Measurements from ENCODE around the gene LEPROT. TPM values are rescaled to one million over a fixed set of nuclear protein-coding genes. Genes with fewer than 3 reads are reported as not detected.
"Not testable (repeated sequence)": the region's sequence is repeated elsewhere in the genome, so short reads cannot be mapped to it uniquely, and the experiment has no call there.

The LEPROT gene
- polyA plus RNA-seq, 1 experiment = 86.7 TPM

DNA sequence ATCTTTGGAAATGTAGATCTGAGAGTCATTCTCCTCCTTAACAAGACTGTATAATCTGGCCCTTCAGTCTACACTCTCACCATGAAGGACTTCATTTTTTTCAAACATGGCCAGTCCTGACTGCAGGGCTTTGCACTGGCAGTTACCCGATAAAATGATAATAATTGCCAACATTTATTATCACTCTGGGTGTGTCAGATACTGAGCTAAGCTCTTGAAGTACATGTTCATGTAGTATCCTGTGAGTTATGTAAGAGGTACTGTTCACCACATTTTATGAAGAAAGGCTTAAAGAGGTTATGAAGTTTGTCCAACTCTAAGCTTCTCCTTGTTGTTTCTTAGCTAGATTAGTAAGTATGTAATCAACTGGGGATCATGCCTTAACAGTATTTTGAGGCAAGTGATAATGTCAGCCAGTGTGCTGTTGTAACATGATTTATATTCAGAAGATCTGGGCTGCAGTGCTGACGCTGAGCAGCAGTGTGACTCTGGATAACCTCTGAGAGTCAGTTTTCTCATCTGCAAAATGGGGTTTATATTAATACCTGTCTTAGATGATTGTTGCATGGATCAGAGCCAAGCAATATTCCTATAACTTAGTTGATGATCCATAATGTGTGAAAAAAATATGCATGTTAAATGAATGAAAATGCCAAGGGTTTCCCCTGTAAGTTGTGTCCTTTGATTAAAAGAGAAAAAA lies 42.1 kb upstream of the LEPROT start:
- Histone ChIP-seq H3K4me3 (ENCODE audit: low read depth, low read length) (no peak overlapping the region), H3K27me3 (ENCODE audit: control insufficient read depth, insufficient read depth, low read length) (no peaks in the 10 kb centered on the region), H3K27ac (ENCODE audit: low read depth, low read length) (no peak overlapping the region), H3K9me3 (ENCODE audit: control insufficient read depth, insufficient read depth, low read length) (no peaks in the 10 kb centered on the region)
- CTCF ChIA-PET = no interaction called here
- TF ChIP-seq, protein P1, sequence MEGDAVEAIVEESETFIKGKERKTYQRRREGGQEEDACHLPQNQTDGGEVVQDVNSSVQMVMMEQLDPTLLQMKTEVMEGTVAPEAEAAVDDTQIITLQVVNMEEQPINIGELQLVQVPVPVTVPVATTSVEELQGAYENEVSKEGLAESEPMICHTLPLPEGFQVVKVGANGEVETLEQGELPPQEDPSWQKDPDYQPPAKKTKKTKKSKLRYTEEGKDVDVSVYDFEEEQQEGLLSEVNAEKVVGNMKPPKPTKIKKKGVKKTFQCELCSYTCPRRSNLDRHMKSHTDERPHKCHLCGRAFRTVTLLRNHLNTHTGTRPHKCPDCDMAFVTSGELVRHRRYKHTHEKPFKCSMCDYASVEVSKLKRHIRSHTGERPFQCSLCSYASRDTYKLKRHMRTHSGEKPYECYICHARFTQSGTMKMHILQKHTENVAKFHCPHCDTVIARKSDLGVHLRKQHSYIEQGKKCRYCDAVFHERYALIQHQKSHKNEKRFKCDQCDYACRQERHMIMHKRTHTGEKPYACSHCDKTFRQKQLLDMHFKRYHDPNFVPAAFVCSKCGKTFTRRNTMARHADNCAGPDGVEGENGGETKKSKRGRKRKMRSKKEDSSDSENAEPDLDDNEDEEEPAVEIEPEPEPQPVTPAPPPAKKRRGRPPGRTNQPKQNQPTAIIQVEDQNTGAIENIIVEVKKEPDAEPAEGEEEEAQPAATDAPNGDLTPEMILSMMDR (IDR thresholded peaks at IDR 0.05; ENCODE audit: low read depth, low read length) = no peak
- POLR2A ChIA-PET = no interaction called here
- DNase-seq (ENCODE audit: low read depth, low spot score) = no peak

DNA sequence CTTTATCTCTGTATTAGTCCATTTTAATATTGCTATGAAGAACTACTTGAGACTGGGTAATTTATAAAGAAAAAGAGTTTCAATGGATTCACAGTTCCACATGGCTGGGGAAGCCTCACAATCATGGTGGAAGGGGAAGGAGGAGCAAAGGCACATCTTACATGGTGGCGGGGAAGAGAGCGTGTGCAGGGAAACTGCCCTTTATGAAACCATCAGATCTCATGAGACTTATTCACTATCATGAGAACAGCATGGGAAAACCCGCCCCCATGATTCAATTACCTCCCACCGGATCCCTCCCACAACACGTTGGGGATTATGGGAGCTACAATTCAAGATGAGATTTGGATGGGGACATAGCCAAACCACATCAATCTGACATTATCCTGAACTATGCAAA lies 36.0 kb upstream of the LEPROT start:
- DNase-seq (ENCODE audit: low read depth, low spot score); H3K27me3 ChIP-seq (ENCODE audit: control insufficient read depth, insufficient read depth, low read length); POLR2A ChIA-PET; CTCF ChIA-PET; H3K4me3 ChIP-seq (ENCODE audit: low read depth, low read length); H3K27ac ChIP-seq (ENCODE audit: low read depth, low read length); H3K9me3 ChIP-seq (ENCODE audit: control insufficient read depth, insufficient read depth, low read length): not testable (repeated sequence)

DNA sequence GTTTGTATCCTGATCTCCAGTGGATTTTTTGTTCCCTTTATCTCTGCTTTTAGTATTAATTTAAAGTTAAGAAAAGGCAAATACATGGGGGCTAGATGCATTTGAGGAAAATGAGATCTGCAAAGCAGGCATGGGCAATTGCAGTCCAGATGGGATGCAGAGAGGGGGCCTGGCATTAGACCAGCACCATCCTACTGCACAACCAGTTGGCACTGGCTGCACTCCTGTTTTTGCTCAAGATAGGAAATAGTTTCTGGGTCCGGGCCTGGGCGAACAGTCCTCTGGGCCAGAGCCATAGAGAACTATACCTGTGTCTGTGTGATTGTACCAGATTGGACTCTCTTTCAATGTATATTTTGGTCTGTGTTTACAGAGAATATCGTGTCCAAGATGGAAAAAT lies 34.0 kb upstream of the LEPROT start:
- no peaks in the 10 kb centered on the region for H3K27me3 ChIP-seq (ENCODE audit: control insufficient read depth, insufficient read depth, low read length)
- ChIA-PET CTCF (no interaction called here), POLR2A (no interaction called here)
- TF ChIP-seq, protein P1 (IDR thresholded peaks at IDR 0.05; ENCODE audit: low read depth, low read length) = no peak
- H3K27ac ChIP-seq (ENCODE audit: low read depth, low read length) = no peak overlapping the region
- H3K4me3 ChIP-seq (ENCODE audit: low read depth, low read length) = no peak overlapping the region
- no peak for DNase-seq (ENCODE audit: low read depth, low spot score)
- no peaks in the 10 kb centered on the region for H3K9me3 ChIP-seq (ENCODE audit: control insufficient read depth, insufficient read depth, low read length)

DNA sequence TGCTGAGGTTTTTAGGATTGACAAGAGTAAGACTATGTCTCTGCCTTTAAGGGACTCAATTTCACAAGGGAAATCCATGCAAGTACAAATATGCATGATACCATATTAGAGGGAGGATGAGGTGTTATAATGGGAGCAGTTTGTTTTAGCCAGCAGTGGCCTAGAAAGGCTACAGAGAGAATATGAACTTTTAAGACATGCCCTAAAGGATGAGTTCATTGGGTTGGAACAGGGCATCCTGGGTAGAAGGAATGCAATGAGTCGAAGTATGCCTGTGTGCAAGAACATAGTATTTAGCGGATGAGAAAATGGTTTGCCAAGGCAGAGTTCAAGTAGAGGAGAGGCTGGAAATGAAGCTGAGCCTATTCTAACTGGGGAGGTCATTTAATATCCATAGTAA lies 32.6 kb upstream of the LEPROT start:
- ChIA-PET CTCF (no interaction called here), POLR2A (no interaction called here)
- H3K4me3 ChIP-seq (ENCODE audit: low read depth, low read length) = no peak overlapping the region
- TF ChIP-seq, protein P1 (IDR thresholded peaks at IDR 0.05; ENCODE audit: low read depth, low read length) = no peak
- H3K27ac ChIP-seq (ENCODE audit: low read depth, low read length) = no peak overlapping the region
- no peaks in the 10 kb centered on the region for H3K27me3 ChIP-seq (ENCODE audit: control insufficient read depth, insufficient read depth, low read length)
- no peaks in the 10 kb centered on the region for H3K9me3 ChIP-seq (ENCODE audit: control insufficient read depth, insufficient read depth, low read length)
- no peak for DNase-seq (ENCODE audit: low read depth, low spot score)

DNA sequence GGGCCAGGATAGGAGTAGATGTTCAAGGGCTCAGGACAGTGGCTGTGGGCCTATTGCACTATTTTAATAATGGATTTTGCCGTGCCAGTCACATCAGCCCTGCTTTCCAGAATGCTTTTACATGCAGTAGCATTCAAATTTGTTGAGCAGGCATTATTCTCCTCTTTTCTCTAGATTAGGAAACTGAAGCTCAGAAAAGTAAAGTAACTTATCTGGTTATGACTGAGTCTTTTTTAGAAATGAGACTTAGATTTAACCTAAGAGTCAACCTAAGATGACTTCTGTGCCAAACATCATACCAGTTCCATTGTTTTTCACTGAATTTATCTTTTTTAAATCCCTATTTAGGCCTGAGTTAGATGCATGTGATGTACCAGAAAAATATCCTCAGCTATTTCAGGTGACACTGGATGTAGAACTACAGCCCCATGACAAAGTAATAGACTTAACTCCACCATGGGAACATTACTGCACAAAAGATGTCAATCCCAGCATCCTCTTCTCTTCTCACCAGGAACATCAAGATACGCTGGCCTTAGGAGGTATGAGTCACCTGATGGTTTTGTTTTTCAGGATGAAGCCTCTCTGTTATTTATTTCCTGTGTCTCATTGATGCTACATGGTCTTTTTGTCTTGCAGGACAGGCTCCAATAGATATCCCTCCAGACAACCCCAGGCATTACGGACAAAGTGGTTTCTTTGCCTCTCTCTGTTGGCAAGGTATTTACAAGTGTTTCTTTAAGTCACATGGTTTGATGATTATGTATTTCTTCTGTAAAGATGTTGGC lies 31.4 kb upstream of the LEPROT start:
- H3K4me3 ChIP-seq (ENCODE audit: low read depth, low read length) = no peak overlapping the region
- no peaks in the 10 kb centered on the region for H3K27me3 ChIP-seq (ENCODE audit: control insufficient read depth, insufficient read depth, low read length)
- ChIA-PET CTCF (interaction anchor here (0.5 kb wide), 1 partner anchor 46 kb away, joined by 5 read pairs; no protein-coding TSS in a partner anchor), POLR2A (no interaction called here)
- DNase-seq (ENCODE audit: low read depth, low spot score) = no peak
- TF ChIP-seq, protein P1 (IDR thresholded peaks at IDR 0.05; ENCODE audit: low read depth, low read length) = no peak
- no peaks in the 10 kb centered on the region for H3K9me3 ChIP-seq (ENCODE audit: control insufficient read depth, insufficient read depth, low read length)
- H3K27ac ChIP-seq (ENCODE audit: low read depth, low read length) = no peak overlapping the region
